HTR-8/SVneo (cell line): Measurements from ENCODE around the gene CKAP5.
"Not testable (repeated sequence)": the region's sequence is repeated elsewhere in the genome, so short reads cannot be mapped to it uniquely, and the experiment has no call there.

Source experiments
- DNase-seq: peaks from one replicate; pipeline ENCODE4 v3.0.0; 2011; ENCODE audit warnings: low spot score, mixed read lengths; ENCODE audit not compliant: insufficient read length
- FAIRE-seq: peaks from 2 replicates; lab custom pipeline; 2011; peaks lifted over from hg19 to GRCh38; lab: Jason Lieb, UNC

Gene CKAP5

GRCh38 chr11:46710821-46711269, 135.2 kb downstream of the CKAP5 start:
- DNase-seq (no peak), FAIRE-seq (no peak)

DNA sequence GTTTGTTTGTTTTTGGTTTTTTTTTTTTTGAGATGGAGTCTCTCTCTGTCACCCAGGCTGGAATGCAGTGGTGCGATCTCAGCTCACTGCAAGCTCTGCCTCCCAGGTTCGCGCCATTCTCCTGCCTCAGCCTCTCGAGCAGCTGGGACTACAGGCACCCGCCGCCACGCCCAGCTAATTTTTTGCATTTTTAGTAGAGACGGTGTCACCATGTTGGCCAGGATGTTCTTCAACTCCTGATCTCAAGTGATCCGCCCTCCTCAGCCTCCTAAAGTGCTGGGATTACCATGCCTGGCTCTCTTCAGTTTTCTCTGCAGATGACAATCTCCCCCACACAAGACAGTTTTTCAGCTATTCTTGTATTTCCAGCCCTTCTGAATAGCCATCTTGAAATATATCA, 136.7 kb downstream of the CKAP5 start:
- not testable (repeated sequence) for FAIRE-seq, DNase-seq

DNA sequence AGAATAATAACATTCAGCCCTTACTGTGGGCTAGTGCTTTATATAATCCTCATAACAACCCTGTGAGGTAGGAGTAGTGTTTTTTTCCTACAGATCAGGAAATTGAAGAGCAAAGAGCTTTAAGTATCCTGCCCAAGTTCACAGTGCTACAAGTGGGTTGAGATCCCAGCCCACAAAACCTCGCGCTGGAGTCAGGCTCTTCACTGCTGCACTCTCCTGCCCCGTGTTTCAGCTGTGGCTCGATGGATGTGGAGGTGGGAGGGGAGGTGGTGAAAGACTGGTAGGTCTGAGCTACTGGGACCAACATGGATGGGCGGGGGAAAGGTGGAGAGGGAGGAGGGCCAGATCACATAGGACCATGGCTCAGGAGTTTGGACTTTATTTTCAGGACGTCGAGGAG, 139.2 kb downstream of the CKAP5 start:
- DNase-seq (no peak), FAIRE-seq (no peak)

DNA sequence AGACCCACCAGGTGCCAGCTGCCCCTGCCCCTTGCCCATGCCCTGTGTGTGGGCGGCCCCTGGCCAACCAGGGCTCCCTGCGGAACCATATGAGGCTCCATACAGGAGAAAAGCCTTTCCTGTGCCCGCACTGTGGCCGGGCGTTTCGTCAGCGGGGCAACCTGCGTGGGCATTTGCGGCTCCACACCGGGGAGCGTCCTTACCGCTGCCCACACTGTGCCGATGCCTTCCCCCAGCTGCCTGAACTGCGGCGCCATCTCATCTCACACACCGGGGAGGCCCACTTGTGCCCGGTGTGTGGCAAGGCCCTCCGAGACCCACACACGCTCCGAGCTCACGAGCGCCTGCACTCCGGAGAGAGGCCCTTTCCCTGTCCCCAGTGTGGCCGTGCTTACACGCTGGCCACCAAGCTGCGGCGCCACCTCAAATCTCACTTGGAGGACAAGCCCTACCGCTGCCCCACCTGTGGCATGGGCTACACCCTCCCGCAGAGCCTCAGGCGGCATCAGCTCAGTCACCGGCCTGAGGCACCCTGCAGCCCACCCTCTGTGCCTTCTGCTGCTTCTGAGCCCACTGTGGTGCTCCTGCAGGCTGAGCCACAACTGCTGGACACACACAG, 140.9 kb downstream of the CKAP5 start:
- DNase-seq (no peak), FAIRE-seq (no peak)

GRCh38 chr11:46701078-46701654, 144.9 kb downstream of the CKAP5 start:
- FAIRE-seq (no peak), DNase-seq (no peak)

DNA sequence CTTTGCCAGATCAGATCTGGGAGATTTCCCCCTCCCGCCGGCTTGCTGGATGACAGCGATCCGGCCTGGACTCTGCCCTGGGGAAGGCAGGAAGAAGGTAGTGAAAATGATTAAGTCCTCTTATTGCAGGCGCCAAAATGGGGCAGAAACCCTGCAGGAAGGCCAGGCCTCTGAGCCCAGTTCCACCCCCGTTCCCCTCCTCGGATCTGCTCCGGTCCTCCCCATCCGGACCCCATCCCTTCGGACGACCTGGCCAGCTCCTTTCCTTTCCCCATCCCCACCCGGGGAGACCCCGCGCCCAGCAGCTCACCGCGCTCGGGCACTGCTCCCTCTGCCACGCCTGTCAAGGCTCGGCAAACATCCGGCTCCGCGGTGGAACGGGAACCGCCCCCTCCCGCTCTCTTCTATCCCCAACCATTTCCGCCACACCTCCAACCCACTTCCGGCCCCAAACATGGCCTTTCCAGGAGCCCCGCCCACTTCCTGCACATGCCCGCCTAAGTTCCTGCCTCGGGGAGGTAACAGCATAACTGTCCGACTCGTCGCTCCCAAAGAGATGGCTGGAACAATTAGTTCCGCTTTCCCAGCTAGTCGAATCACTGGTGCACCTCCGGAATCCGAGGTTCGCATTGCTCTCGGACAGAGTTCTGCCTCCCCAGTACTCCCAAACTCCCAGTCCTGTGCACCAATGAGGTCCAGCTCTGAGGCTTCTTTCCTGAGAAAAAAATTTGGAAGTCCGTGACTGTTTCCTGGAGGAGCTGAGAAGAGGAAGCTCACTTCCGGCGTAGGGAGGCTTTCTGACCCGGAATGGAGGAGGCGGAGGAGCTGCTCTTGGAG, 145.6 kb downstream of the CKAP5 start, which contains the start of the genes ARHGAP1 and ZNF408:
Gene ARHGAP1, minus strand, starts transcription at position 379 of the 837 bp plus-strand sequence. CDS start 4,512 bp downstream, outside the sequence.
Gene ZNF408, plus strand, starts transcription at position 791 of the 837 bp plus-strand sequence. Its CDS starts 17 bp downstream, at position 808.
- FAIRE-seq, result peak; percentile 80
- peak; percentile 93 for DNase-seq

DNA sequence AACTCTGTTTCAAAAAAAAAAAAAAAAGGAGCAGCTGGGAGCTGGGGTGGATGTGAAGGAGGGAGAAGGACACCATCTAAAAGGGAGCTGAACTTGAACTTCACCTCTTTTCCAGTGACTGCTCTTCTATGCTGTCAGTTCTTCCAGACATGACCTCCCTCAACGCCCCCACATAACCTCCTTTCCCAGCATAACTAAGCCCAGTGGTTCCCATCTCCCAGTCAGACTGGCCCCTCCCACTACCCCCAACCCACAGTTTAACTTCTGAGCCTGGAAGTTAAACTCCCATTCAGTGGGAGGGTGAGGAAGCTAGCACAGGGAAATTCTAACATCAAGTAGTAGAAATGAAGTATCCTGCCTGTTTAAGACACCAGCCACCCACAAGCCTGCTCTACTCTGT, 147.5 kb downstream of the CKAP5 start:
- no peak for FAIRE-seq
- no peak for DNase-seq

DNA sequence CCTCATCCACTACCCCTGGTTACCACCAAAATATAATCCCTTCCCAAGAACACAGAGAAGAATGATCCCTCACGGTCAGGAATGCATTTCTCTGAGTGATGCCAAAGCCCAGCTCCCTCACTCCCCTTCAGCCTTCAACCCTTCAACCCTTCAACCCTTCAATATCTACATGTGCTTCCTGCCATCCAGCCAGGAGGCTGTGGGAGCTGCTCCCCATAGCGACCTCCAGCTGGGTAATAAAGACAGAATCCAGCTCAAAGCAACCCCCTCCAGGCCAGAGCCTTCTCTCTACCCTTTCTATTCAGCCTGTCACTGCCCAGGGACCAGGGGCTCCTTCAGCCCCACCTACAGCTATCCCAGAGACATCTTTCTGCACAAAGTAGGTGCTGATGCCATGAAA, 148.4 kb downstream of the CKAP5 start:
- no peak for FAIRE-seq
- no peak for DNase-seq

GRCh38 chr11:46697303-46697702, 148.8 kb downstream of the CKAP5 start:
- FAIRE-seq, result no peak
- DNase-seq, result no peak

DNA sequence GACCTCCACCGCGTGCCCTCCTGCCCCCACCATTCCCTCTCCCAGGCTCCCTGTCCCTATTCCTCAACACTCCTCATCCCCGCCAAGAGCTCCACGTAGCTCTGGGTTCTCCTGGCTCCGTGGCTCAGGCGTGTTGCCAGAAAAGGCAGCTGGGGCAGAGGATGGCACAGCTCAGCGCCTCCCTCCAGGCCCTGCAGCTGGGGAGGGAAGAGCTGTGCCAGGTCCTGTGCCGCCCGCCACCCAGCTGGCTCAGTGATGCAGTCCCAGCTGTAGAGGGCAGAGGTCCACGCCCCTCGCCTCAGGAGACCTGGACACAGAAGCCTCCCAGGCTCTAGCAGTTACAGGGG, 149.9 kb downstream of the CKAP5 start:
- DNase-seq (no peak), FAIRE-seq (no peak)

- DNase-seq (no peak), FAIRE-seq (no peak)
These were observed 150.5 kb downstream of the CKAP5 start for GRCh38 chr11:46695345-46696211.

DNA sequence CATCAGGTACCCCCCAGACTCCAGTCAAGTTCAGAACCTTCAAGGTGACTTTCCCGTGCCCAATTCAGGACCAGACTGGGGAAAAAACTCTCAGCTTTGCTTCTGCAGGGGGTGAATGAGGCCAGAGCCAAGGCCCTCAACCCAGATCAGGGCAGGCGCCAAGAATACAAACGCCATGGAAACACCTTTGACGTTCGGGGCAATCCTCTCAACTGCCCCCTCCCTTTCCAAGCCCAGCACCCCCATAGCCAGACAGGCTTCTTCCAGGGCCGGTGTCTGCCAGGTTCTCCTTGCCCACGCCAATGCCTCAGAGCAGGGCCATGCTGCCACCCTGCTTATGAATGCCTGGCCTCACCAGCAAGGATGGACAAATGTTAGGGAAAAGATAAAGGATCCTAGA, 151.5 kb downstream of the CKAP5 start:
- no peak for FAIRE-seq
- no peak for DNase-seq

GRCh38 chr11:46694072-46694471, 152.0 kb downstream of the CKAP5 start:
- no peak for FAIRE-seq
- no peak for DNase-seq

DNA sequence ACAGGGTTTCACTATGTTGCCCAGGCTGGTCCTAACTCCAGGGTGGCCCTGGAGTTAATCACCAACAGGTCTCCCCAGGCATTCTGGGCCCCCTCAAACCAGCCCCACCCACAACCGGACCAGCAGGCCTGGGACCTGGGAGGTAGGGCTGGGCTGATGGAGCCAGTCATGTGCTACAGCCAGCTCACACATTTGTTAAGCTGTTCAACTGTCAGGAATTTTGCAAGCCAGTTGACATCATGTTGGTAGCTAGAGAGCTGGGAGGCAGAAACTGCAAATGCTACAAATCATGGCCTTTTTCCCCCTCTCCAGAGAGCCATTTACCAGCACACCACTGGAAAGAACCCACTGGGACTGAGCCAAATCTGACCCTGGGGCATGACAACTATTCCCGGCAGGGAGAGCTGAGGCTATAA, 152.5 kb downstream of the CKAP5 start:
- no peak for FAIRE-seq
- no peak for DNase-seq
